Esophagus squamous epithelium (tissue), 5 donors: ENCODE measurements around the gene KCNK6. TPM values are rescaled to one million over a fixed set of nuclear protein-coding genes. Genes with fewer than 3 reads are reported as not detected.

Source experiments
- DNase-seq: peaks from one replicate; lab custom pipeline; 2025; lab: John Stamatoyannopoulos, UW
- H3K27ac ChIP-seq, 4 donors: fragments of 200-600 bp; sonication (generic); one replicate each; pipeline ENCODE4 v1.5.1; 2016 to 2019; ENCODE audit warnings: mild to moderate bottlenecking in 1 of 4
- H3K27me3 ChIP-seq, 4 donors: fragments of 200-600 bp; sonication (generic); 1 replicate in 3 of 4; 2 replicates in 1 of 4; pipeline versions ENCODE4 v1.5.1 to v1.6.0; 2017 to 2021; ENCODE audit warnings: antibody characterized with exemption in 1 of 4
- H3K36me3 ChIP-seq, 3 donors: fragments of 200-600 bp; sonication (generic); one replicate each; pipeline ENCODE4 v1.5.1; 2016 to 2019
- H3K4me1 ChIP-seq, 3 donors: fragments of 200-600 bp; sonication (generic); one replicate each; pipeline ENCODE4 v1.5.1; 2017 to 2019
- H3K4me3 ChIP-seq, 4 donors: fragments of 200-600 bp; sonication (generic); 1 replicate in 3 of 4; 2 replicates in 1 of 4; pipeline ENCODE4 v1.5.1; 2016 to 2019; ENCODE audit warnings: mild to moderate bottlenecking in 2 of 4, moderate library complexity in 1 of 4
- H3K9me3 ChIP-seq, 3 donors: fragments of 200-600 bp; sonication (generic); one replicate each; pipeline ENCODE4 v1.5.1; 2016 to 2019
- POLR2A ChIP-seq, 4 donors: fragments of 450-650 bp; IDR thresholded peaks; one replicate each; pipeline ENCODE4 v1.6.1; 2017; ENCODE audit warnings: antibody characterized with exemption in 4 of 4, mild to moderate bottlenecking in 4 of 4, moderate library complexity in 3 of 4
- WGBS, 2 donors: methylation state at CpG; one replicate each; pipeline ENCODE4 v1.1.5; 2018; 5-methylcytosine and 5-hydroxymethylcytosine counted together
- intact Hi-C: fragments of 100-400 bp; cut with DNase I; formaldehyde crosslinking; loops from one replicate; pipeline ENCODE4 v1.15.0; 2022
- total RNA-seq, 4 donors: library from RNA; depleted of rRNA; stranded (reverse); fragments of >200 nt; gene quantifications; one replicate each; pipeline ENCODE4 v1.1.0, GENCODE V29; 2016
- TF ChIP-seq, protein P1 (sequence below), 6 experiments: fragments of 450-650 bp in 4 of 6; fragments of 200-600 bp in 2 of 6; sonication (generic) in 2 of 6; IDR thresholded peaks; one replicate each; pipeline ENCODE4 v1.5.1; 2016 to 2019; ENCODE audit warnings: antibody characterized with exemption in 6 of 6, mild to moderate bottlenecking in 4 of 6, moderate library complexity in 4 of 6
- donor health status: DM: yes; HTN: yes; CAD: no.

The KCNK6 gene
- total RNA-seq, 4 donors from 2014 or later = 13.7 to 27.0 (median 21.6) TPM

DNA sequence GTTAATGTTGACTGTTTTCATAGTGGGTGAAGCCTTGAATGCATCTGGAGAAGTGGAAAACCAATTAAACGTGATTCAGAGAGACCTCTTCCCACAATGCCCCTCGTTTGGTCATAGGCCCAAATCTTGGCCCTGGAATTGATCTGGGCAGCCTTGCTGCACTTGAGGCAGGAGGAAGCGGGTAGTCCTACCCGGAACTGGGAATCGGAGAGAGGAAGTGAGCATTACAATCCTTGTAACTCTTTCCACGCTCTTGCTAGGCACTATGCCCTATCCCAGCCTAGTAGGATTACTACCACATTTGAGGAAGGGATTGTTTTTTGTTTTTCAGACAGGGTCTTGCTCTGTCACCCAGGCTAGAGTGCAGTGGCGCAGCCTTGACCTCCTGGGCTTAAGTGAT lies 3.6 kb downstream of the KCNK6 start:
- Histone ChIP-seq H3K27me3 (no peaks in the 10 kb centered on the region), H3K27ac (peak overlapping the region in 3 of 4 donors; percentile 25 to 87 (median 27)), H3K4me3 (no peak overlapping the region), H3K9me3 (no peaks in the 10 kb centered on the region), H3K4me1 (peaks cover 27 to 64% (median 42%) of the 10 kb centered on the region in 3 donors), H3K36me3 (peaks cover 20 to 52% (median 29%) of the 10 kb centered on the region in 3 donors)
- intact Hi-C loops = no loop called here
- WGBS, 2 donors = 62 to 80% methylated on average over 7 of the region's 7 CpGs
- TF ChIP-seq POLR2A (IDR thresholded peaks at IDR 0.05) = no peak
- TF ChIP-seq, protein P1, sequence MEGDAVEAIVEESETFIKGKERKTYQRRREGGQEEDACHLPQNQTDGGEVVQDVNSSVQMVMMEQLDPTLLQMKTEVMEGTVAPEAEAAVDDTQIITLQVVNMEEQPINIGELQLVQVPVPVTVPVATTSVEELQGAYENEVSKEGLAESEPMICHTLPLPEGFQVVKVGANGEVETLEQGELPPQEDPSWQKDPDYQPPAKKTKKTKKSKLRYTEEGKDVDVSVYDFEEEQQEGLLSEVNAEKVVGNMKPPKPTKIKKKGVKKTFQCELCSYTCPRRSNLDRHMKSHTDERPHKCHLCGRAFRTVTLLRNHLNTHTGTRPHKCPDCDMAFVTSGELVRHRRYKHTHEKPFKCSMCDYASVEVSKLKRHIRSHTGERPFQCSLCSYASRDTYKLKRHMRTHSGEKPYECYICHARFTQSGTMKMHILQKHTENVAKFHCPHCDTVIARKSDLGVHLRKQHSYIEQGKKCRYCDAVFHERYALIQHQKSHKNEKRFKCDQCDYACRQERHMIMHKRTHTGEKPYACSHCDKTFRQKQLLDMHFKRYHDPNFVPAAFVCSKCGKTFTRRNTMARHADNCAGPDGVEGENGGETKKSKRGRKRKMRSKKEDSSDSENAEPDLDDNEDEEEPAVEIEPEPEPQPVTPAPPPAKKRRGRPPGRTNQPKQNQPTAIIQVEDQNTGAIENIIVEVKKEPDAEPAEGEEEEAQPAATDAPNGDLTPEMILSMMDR (IDR thresholded peaks at IDR 0.05) = no peak
- DNase-seq = no peak

DNA sequence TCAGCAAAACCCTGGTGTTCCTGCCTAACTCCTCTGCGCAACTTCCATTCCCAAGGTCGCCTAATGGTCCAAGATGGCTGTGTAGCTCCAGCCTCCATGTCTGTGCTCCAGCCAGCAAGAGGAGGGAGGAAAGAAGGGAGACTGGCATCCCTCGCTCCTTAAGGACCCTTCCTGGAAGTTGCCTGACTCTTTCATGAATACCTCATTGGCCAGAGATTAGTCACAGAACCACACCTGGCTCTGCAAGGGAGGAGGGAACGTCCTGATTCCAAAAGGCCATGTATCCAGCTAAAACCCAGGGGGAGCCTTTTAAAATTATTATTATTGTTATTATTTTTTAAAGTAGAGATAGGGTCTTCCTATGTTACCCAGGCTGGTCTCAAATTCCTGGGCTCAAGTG lies 4.8 kb downstream of the KCNK6 start:
- 60 to 89% methylated on average over 3 to 4 of the region's 4 CpGs for WGBS, 2 donors

DNA sequence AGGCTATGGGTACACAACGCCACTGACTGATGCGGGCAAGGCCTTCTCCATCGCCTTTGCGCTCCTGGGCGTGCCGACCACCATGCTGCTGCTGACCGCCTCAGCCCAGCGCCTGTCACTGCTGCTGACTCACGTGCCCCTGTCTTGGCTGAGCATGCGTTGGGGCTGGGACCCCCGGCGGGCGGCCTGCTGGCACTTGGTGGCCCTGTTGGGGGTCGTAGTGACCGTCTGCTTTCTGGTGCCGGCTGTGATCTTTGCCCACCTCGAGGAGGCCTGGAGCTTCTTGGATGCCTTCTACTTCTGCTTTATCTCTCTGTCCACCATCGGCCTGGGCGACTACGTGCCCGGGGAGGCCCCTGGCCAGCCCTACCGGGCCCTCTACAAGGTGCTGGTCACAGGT lies 6.9 kb downstream of the KCNK6 start:
- Histone ChIP-seq H3K27ac (no peak overlapping the region), H3K4me3 (no peak overlapping the region), H3K36me3 (peaks cover 20 to 74% (median 30%) of the 10 kb centered on the region in 3 donors), H3K27me3 (no peaks in the 10 kb centered on the region), H3K9me3 (no peaks in the 10 kb centered on the region), H3K4me1 (peaks cover 2 to 31% (median 22%) of the 10 kb centered on the region in 3 donors)
- intact Hi-C loops = loop anchor here (5.0 kb wide), 1 partner anchor 74 kb away; no protein-coding TSS in a partner anchor
- 100% methylated on average over 2 to 9 of the region's 22 CpGs for WGBS, 2 donors
- TF ChIP-seq, protein P1 (IDR thresholded peaks at IDR 0.05) = no peak
- no peak for TF ChIP-seq POLR2A (IDR thresholded peaks at IDR 0.05)
- DNase-seq = no peak

More for the DNA sequence above, 4.8 kb downstream of the KCNK6 start:
- DNase-seq = no peak
- Histone ChIP-seq H3K9me3 (no peaks in the 10 kb centered on the region), H3K27ac (peak overlapping the region in 2 of 4 donors; percentile 17 to 30), H3K27me3 (no peaks in the 10 kb centered on the region), H3K4me1 (peaks cover 15 to 53% (median 33%) of the 10 kb centered on the region in 3 donors), H3K4me3 (no peak overlapping the region), H3K36me3 (peaks cover 20 to 63% (median 30%) of the 10 kb centered on the region in 3 donors)
- no peak for TF ChIP-seq POLR2A (IDR thresholded peaks at IDR 0.05)
- TF ChIP-seq, protein P1 (IDR thresholded peaks at IDR 0.05) = no peak
- intact Hi-C loops = no loop called here

DNA sequence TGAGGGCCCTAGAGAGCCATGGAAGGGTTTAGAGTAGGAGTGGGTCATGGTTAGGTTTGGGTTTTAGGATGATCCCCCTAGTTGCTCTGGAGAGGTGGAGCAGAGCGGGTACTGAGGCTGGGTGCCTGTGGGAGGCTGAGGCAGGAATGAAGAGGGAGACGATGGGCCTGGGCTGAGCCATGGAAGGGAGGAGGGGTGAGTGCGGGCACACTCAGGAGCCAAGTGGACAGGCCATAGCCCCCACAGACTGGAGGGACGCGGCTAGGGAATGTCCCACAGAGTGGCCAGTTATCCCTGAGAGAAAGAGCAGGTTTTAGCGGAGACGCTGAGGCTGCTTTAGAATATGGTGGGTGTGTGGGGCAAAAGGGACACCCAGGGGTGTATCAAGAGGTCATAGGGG lies 10.0 kb downstream of the KCNK6 start:
- intact Hi-C loops = loop anchor here (5.0 kb wide), 1 partner anchor 77 kb away; no protein-coding TSS in a partner anchor
- 87 to 96% methylated on average over 7 of the region's 7 CpGs for WGBS, 2 donors
- peaks cover 0 to under 1% (median 0%) of the 10 kb centered on the region in 3 donors for H3K4me1 ChIP-seq
- no peak overlapping the region for H3K4me3 ChIP-seq
- H3K9me3 ChIP-seq = no peaks in the 10 kb centered on the region
- no peaks in the 10 kb centered on the region for H3K27me3 ChIP-seq
- no peak overlapping the region for H3K27ac ChIP-seq
- TF ChIP-seq, protein P1 (IDR thresholded peaks at IDR 0.05) = no peak
- no peak for TF ChIP-seq POLR2A (IDR thresholded peaks at IDR 0.05)
- no peak for DNase-seq
- H3K36me3 ChIP-seq = peaks cover 20 to 58% (median 30%) of the 10 kb centered on the region in 3 donors

DNA sequence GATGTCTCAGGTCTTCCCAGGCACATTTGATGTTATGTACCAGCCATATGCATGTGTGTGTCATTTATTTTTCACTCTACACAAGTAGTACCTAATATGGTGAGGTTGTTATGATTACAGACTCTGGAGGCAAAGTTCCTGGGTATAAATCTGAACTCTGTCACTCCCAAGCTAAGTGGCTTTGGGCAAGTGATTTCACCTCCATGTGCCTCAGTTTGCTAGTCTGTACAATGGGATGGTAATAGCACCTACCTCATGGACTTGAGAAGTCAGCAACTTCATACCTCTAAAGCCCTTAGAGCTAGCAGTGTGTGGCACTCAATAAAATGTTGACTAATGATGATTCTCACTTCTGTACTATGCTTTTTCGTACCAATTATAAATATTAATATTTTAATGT lies 12.1 kb downstream of the KCNK6 start:
- H3K36me3 ChIP-seq = peaks cover 9 to 37% (median 16%) of the 10 kb centered on the region in 3 donors
- 87 to 88% methylated on average over 1 of the region's 1 CpG for WGBS, 2 donors
- intact Hi-C loops = no loop called here
- no peak overlapping the region for H3K27ac ChIP-seq
- H3K4me3 ChIP-seq = no peak overlapping the region
- peaks cover 4 to 7% (median 5%) of the 10 kb centered on the region in 3 donors for H3K4me1 ChIP-seq
- TF ChIP-seq POLR2A (IDR thresholded peaks at IDR 0.05) = no peak
- no peaks in the 10 kb centered on the region for H3K9me3 ChIP-seq
- no peak for DNase-seq
- no peaks in the 10 kb centered on the region for H3K27me3 ChIP-seq
